Measurements from ENCODE around the gene EPHB2.

EPHB2 gene

DNA sequence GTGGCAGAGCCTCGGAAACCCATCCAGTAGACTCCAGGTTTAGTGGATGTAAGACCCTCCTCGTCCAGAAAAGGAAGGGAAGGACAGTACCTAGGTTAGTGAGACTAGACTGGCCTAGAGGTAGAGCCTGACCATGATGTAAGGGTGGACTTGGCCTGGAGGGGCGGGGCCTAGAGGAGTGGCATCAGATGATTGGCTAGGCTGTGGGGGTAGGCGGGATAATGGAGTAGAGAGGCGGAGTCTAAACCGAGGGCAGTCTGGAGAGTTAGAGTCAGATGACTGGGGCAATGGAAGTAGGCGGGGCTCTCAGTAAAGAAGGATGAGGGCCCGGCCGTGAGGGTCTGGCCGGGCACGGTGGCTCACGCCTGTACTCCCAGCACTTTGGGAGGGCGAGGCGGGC is 70.1 kb downstream of the EPHB2 start:
- no peak overlapping the region for H3K4me3 ChIP-seq (ENCODE audit: low read length)
- DNase-seq (ENCODE audit: low read depth, low spot score), result peak; percentile 63
- H3K4me1 ChIP-seq (ENCODE audit: control insufficient read depth, insufficient read depth, low read length), result peaks cover 5% of the 10 kb centered on the region
- no peaks in the 10 kb centered on the region for H3K27me3 ChIP-seq (ENCODE audit: control insufficient read depth, insufficient read depth, low read length)
- H3K27ac ChIP-seq (ENCODE audit: low read length), result no peak overlapping the region
- no peaks in the 10 kb centered on the region for H3K9me3 ChIP-seq (ENCODE audit: control insufficient read depth, insufficient read depth, low read length)
- WGBS (ENCODE audit: insufficient coverage, insufficient read length), result no CpG with 5 or more reads among the region's 14 CpGs
- H3K36me3 ChIP-seq (ENCODE audit: control insufficient read depth, insufficient read depth, low read length), result no peaks in the 10 kb centered on the region

- Histone ChIP-seq H3K27ac (ENCODE audit: low read length) (no peak overlapping the region), H3K4me3 (ENCODE audit: low read length) (no peak overlapping the region), H3K27me3 (ENCODE audit: control insufficient read depth, insufficient read depth, low read length) (no peaks in the 10 kb centered on the region), H3K36me3 (ENCODE audit: control insufficient read depth, insufficient read depth, low read length) (no peaks in the 10 kb centered on the region), H3K4me1 (ENCODE audit: control insufficient read depth, insufficient read depth, low read length) (peaks cover 5% of the 10 kb centered on the region), H3K9me3 (ENCODE audit: control insufficient read depth, insufficient read depth, low read length) (no peaks in the 10 kb centered on the region)
- DNase-seq (ENCODE audit: low read depth, low spot score), result no peak
- no CpG with 5 or more reads among the region's 4 CpGs for WGBS (ENCODE audit: insufficient coverage, insufficient read length)
Measured at GRCh38 chr1:22781483-22781882, 70.8 kb downstream of the EPHB2 start.

DNA sequence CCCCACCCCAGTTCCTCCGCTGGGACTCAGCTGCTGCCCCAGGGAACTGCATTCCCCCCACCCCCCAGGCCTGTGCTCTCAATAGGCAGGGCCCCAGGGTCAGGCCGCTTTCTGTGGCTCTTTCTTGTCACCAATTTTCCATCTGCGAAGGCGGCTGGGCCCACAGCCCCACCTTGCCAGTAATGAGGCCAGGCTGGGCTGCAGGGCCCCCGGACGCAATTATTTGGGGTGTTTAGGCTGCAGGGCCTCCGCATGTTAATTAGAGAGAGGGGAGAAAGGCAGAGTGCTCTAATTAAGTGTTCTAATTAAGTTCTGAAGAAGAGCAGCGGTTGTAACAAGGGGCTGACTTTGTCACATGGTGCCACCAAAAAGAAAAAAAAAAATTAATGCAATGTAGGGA is 71.8 kb downstream of the EPHB2 start:
- no peak overlapping the region for H3K27ac ChIP-seq (ENCODE audit: low read length)
- H3K4me1 ChIP-seq (ENCODE audit: control insufficient read depth, insufficient read depth, low read length), result peaks cover 5% of the 10 kb centered on the region
- no CpG with 5 or more reads among the region's 8 CpGs for WGBS (ENCODE audit: insufficient coverage, insufficient read length)
- no peak overlapping the region for H3K4me3 ChIP-seq (ENCODE audit: low read length)
- no peaks in the 10 kb centered on the region for H3K27me3 ChIP-seq (ENCODE audit: control insufficient read depth, insufficient read depth, low read length)
- H3K36me3 ChIP-seq (ENCODE audit: control insufficient read depth, insufficient read depth, low read length), result no peaks in the 10 kb centered on the region
- no peaks in the 10 kb centered on the region for H3K9me3 ChIP-seq (ENCODE audit: control insufficient read depth, insufficient read depth, low read length)
- DNase-seq (ENCODE audit: low read depth, low spot score), result no peak

- no CpG with 5 or more reads among the region's 19 CpGs for WGBS (ENCODE audit: insufficient coverage, insufficient read length)
- H3K9me3 ChIP-seq (ENCODE audit: control insufficient read depth, insufficient read depth, low read length), result no peaks in the 10 kb centered on the region
- no peaks in the 10 kb centered on the region for H3K27me3 ChIP-seq (ENCODE audit: control insufficient read depth, insufficient read depth, low read length)
- H3K27ac ChIP-seq (ENCODE audit: low read length), result no peak overlapping the region
- H3K36me3 ChIP-seq (ENCODE audit: control insufficient read depth, insufficient read depth, low read length), result no peaks in the 10 kb centered on the region
- no peak for DNase-seq (ENCODE audit: low read depth, low spot score)
- H3K4me1 ChIP-seq (ENCODE audit: control insufficient read depth, insufficient read depth, low read length), result peaks cover 4% of the 10 kb centered on the region
- no peak overlapping the region for H3K4me3 ChIP-seq (ENCODE audit: low read length)
Measured at GRCh38 chr1:22784317-22784716, 73.7 kb downstream of the EPHB2 start.

GRCh38 chr1:22784737-22785136 is 74.1 kb downstream of the EPHB2 start:
- no peaks in the 10 kb centered on the region for H3K36me3 ChIP-seq (ENCODE audit: control insufficient read depth, insufficient read depth, low read length)
- DNase-seq (ENCODE audit: low read depth, low spot score), result no peak
- H3K4me1 ChIP-seq (ENCODE audit: control insufficient read depth, insufficient read depth, low read length), result peaks cover 4% of the 10 kb centered on the region
- no peaks in the 10 kb centered on the region for H3K9me3 ChIP-seq (ENCODE audit: control insufficient read depth, insufficient read depth, low read length)
- no peak overlapping the region for H3K4me3 ChIP-seq (ENCODE audit: low read length)
- no peaks in the 10 kb centered on the region for H3K27me3 ChIP-seq (ENCODE audit: control insufficient read depth, insufficient read depth, low read length)
- no peak overlapping the region for H3K27ac ChIP-seq (ENCODE audit: low read length)
- no CpG with 5 or more reads among the region's 27 CpGs for WGBS (ENCODE audit: insufficient coverage, insufficient read length)

GRCh38 chr1:22786101-22786500 is 75.5 kb downstream of the EPHB2 start:
- H3K4me3 ChIP-seq (ENCODE audit: low read length), result no peak overlapping the region
- H3K4me1 ChIP-seq (ENCODE audit: control insufficient read depth, insufficient read depth, low read length), result peaks cover 2% of the 10 kb centered on the region; the same call in 1 of the 2 replicates
- H3K27me3 ChIP-seq (ENCODE audit: control insufficient read depth, insufficient read depth, low read length), result no peaks in the 10 kb centered on the region
- DNase-seq (ENCODE audit: low read depth, low spot score), result no peak
- no CpG with 5 or more reads among the region's 1 CpG for WGBS (ENCODE audit: insufficient coverage, insufficient read length)
- H3K36me3 ChIP-seq (ENCODE audit: control insufficient read depth, insufficient read depth, low read length), result no peaks in the 10 kb centered on the region
- H3K27ac ChIP-seq (ENCODE audit: low read length), result no peak overlapping the region
- H3K9me3 ChIP-seq (ENCODE audit: control insufficient read depth, insufficient read depth, low read length), result no peaks in the 10 kb centered on the region

DNA sequence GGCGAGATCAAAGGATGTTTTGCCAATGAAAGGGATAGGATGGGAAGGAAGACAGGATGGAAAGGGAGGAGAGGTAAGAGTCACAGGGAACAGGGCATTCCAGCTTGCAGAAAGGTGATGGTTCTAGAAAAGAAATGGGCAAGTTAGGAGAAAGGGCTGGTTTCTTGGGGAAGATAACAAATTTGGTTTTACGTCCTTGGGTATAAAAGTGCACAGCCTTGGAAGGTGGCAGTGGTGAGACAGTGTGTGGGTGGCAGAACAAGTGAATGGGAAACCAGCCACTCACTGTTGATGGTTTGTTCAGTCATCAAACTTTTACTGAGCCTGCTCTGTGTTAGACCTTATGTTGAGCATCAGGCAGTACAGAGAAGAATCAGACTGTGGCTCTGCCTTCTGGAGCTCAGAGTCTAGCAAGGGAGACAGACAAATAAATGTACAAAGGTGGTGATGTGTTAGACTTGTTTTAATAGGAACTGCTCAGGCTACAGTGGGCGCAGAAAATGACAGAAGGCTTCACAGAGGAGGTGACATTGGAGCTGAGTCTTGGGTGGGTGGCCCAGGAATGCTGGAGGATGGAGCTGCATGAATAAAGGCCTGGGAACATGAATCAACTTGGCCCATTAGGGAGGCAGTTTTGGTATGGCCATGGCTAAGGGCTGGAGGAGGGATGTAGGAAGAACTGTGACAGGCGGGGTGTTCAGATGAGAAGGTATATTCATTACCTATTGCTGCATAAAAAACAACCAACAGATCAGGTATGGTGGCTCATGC is 76.3 kb downstream of the EPHB2 start:
- H3K36me3 ChIP-seq (ENCODE audit: control insufficient read depth, insufficient read depth, low read length), result no peaks in the 10 kb centered on the region
- no peaks in the 10 kb centered on the region for H3K9me3 ChIP-seq (ENCODE audit: control insufficient read depth, insufficient read depth, low read length)
- H3K27ac ChIP-seq (ENCODE audit: low read length), result no peak overlapping the region
- H3K27me3 ChIP-seq (ENCODE audit: control insufficient read depth, insufficient read depth, low read length), result no peaks in the 10 kb centered on the region
- H3K4me1 ChIP-seq (ENCODE audit: control insufficient read depth, insufficient read depth, low read length), result peaks cover 2% of the 10 kb centered on the region; the same call in 1 of the 2 replicates
- no peak for DNase-seq (ENCODE audit: low read depth, low spot score)
- WGBS (ENCODE audit: insufficient coverage, insufficient read length), result no CpG with 5 or more reads among the region's 4 CpGs
- H3K4me3 ChIP-seq (ENCODE audit: low read length), result no peak overlapping the region

GRCh38 chr1:22787636-22788035 is 77.0 kb downstream of the EPHB2 start:
- Histone ChIP-seq H3K9me3 (ENCODE audit: control insufficient read depth, insufficient read depth, low read length) (no peaks in the 10 kb centered on the region), H3K27ac (ENCODE audit: low read length) (no peak overlapping the region), H3K4me3 (ENCODE audit: low read length) (no peak overlapping the region), H3K36me3 (ENCODE audit: control insufficient read depth, insufficient read depth, low read length) (no peaks in the 10 kb centered on the region), H3K27me3 (ENCODE audit: control insufficient read depth, insufficient read depth, low read length) (no peaks in the 10 kb centered on the region), H3K4me1 (ENCODE audit: control insufficient read depth, insufficient read depth, low read length) (peaks cover 2% of the 10 kb centered on the region; the same call in 1 of the 2 replicates)
- DNase-seq (ENCODE audit: low read depth, low spot score), result no peak
- no CpG with 5 or more reads among the region's 2 CpGs for WGBS (ENCODE audit: insufficient coverage, insufficient read length)

DNA sequence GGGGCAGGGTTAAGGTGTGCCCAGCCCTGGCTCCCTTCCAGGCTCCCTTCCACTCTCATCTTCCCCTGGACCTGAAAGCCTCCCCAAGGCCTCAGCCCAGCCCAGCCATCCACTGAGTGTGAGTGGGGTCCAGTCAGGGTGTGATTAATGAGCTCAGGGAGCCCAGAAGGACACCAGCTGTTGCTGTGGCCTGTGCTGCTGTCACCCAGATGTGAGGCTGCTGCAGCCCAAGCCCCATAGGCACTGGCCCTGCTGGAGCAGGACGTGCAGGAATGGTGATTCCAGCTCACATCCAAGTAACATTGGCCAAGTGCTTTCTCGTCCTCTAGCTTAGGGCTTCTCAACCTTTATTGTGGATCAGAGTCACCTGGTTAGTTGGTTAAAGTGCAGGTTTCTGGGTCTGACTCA is 77.6 kb downstream of the EPHB2 start:
- Histone ChIP-seq H3K4me3 (ENCODE audit: low read length) (no peak overlapping the region), H3K4me1 (ENCODE audit: control insufficient read depth, insufficient read depth, low read length) (0 out of 2 replicates have a peak, but pooled peaks cover 1% of the 10 kb centered on the region), H3K27me3 (ENCODE audit: control insufficient read depth, insufficient read depth, low read length) (no peaks in the 10 kb centered on the region), H3K9me3 (ENCODE audit: control insufficient read depth, insufficient read depth, low read length) (no peaks in the 10 kb centered on the region), H3K36me3 (ENCODE audit: control insufficient read depth, insufficient read depth, low read length) (no peaks in the 10 kb centered on the region), H3K27ac (ENCODE audit: low read length) (no peak overlapping the region)
- no peak for DNase-seq (ENCODE audit: low read depth, low spot score)
- WGBS (ENCODE audit: insufficient coverage, insufficient read length), result no CpG with 5 or more reads among the region's 2 CpGs

- WGBS (ENCODE audit: insufficient coverage, insufficient read length), result no CpG with 5 or more reads among the region's 6 CpGs
Measured at GRCh38 chr1:22789356-22789994, 78.8 kb downstream of the EPHB2 start.

More at GRCh38 chr1:22789356-22789994, 78.8 kb downstream of the EPHB2 start:
- Histone ChIP-seq H3K27me3 (ENCODE audit: control insufficient read depth, insufficient read depth, low read length) (no peaks in the 10 kb centered on the region), H3K4me3 (ENCODE audit: low read length) (no peak overlapping the region), H3K4me1 (ENCODE audit: control insufficient read depth, insufficient read depth, low read length) (0 out of 2 replicates have a peak, but pooled peaks cover 1% of the 10 kb centered on the region), H3K27ac (ENCODE audit: low read length) (no peak overlapping the region), H3K9me3 (ENCODE audit: control insufficient read depth, insufficient read depth, low read length) (no peaks in the 10 kb centered on the region), H3K36me3 (ENCODE audit: control insufficient read depth, insufficient read depth, low read length) (no peaks in the 10 kb centered on the region)
- DNase-seq (ENCODE audit: low read depth, low spot score), result no peak
